ENCODE data around the gene MRPS18A.

Gene MRPS18A

GRCh38 chr6:43687437-43688347 is at the start of gene MRPS18A:
TSS of gene MRPS18A (minus strand) at chr6:43687791. CDS start at chr6:43687779, 12 bp downstream.
- peak; percentile 63 for DNase-seq

GRCh38 chr6:43736844-43737243 is 49.3 kb upstream of the MRPS18A start:
- no peak for DNase-seq

- no peak for DNase-seq
Measured at GRCh38 chr6:43736211-43736786, 48.7 kb upstream of the MRPS18A start.

GRCh38 chr6:43735642-43736199 is 48.1 kb upstream of the MRPS18A start:
- no peak for DNase-seq

- DNase-seq = no peak
Measured at GRCh38 chr6:43734294-43734665, 46.7 kb upstream of the MRPS18A start.

GRCh38 chr6:43733471-43734293 is 46.1 kb upstream of the MRPS18A start:
- no peak for DNase-seq

GRCh38 chr6:43730634-43731033 is 43.0 kb upstream of the MRPS18A start:
- DNase-seq = no peak

- DNase-seq = no peak
Measured at GRCh38 chr6:43729537-43729936, 41.9 kb upstream of the MRPS18A start.

- no peak for DNase-seq
Measured at GRCh38 chr6:43728586-43728985, 41.0 kb upstream of the MRPS18A start.

GRCh38 chr6:43727634-43728033 is 40.0 kb upstream of the MRPS18A start:
- DNase-seq = no peak

GRCh38 chr6:43725643-43726580 is 38.3 kb upstream of the MRPS18A start:
- DNase-seq = no peak

- peak; percentile 98 for DNase-seq
Measured at GRCh38 chr6:43724914-43725642, 37.5 kb upstream of the MRPS18A start.

GRCh38 chr6:43724354-43724753 is 36.8 kb upstream of the MRPS18A start:
- no peak for DNase-seq

GRCh38 chr6:43723737-43724295 is 36.2 kb upstream of the MRPS18A start:
- DNase-seq = peak; percentile 66

GRCh38 chr6:43722920-43723545 is 35.4 kb upstream of the MRPS18A start:
- no peak for DNase-seq

- no peak for DNase-seq
Measured at GRCh38 chr6:43720999-43721398, 33.4 kb upstream of the MRPS18A start.

- DNase-seq = no peak
Measured at GRCh38 chr6:43719511-43719910, 31.9 kb upstream of the MRPS18A start.

- DNase-seq = no peak
Measured at GRCh38 chr6:43718387-43719105, 31.0 kb upstream of the MRPS18A start.

GRCh38 chr6:43717822-43718221 is 30.2 kb upstream of the MRPS18A start:
- DNase-seq = no peak

GRCh38 chr6:43717389-43717788 is 29.8 kb upstream of the MRPS18A start:
- DNase-seq = no peak

Data from fibroblast of skin of right quadriceps (primary cell).